Measurements from ENCODE around the gene UNC119.

GRCh38 chr17:28598389-28598788 lies 46.0 kb upstream of the UNC119 start:
- TF ChIP-seq POLR2AphosphoS5 (IDR thresholded peaks at IDR 0.05; ENCODE audit: borderline replicate concordance, low read depth, low read length) (no peak), EZH2 (IDR thresholded peaks at IDR 0.05) (no peak)

Measured in SK-N-MC (cell line).